Neural progenitor cell (in vitro differentiated cells): ENCODE measurements around the gene VWA8. TPM values are rescaled to one million over a fixed set of nuclear protein-coding genes. Genes with fewer than 3 reads are reported as not detected.

ENCODE experiments used
- DNase-seq: peaks from one replicate; pipeline ENCODE4 v3.0.0-alpha.2; 2016; ENCODE audit warnings: low spot score
- H2AFZ ChIP-seq: fragments of 200-600 bp; sonication (generic); replicated peaks from 2 replicates; pipeline ENCODE4 v1.6.1; 2016; ENCODE audit warnings: antibody characterized with exemption
- H3F3A ChIP-seq: fragments of 200-600 bp; sonication (generic); 2 replicates; pipeline ENCODE4 v1.6.1; 2016; ENCODE audit warnings: antibody characterized with exemption, low read depth
- H3K27ac ChIP-seq: fragments of 200-600 bp; sonication (generic); 2 replicates; pipeline ENCODE4 v1.5.1; 2016; ENCODE audit warnings: mild to moderate bottlenecking
- H3K27me3 ChIP-seq: fragments of 200-600 bp; sonication (generic); 2 replicates; pipeline ENCODE4 v1.6.1; 2016; ENCODE audit warnings: mild to moderate bottlenecking, moderate library complexity
- H3K36me3 ChIP-seq: fragments of 200-600 bp; sonication (generic); 2 replicates; pipeline ENCODE4 v1.5.1; 2016
- H3K4me1 ChIP-seq: fragments of 200-600 bp; sonication (generic); 2 replicates; pipeline ENCODE4 v1.6.1; 2016; ENCODE audit warnings: mixed run types
- H3K4me2 ChIP-seq: fragments of 200-600 bp; sonication (generic); 2 replicates; pipeline ENCODE4 v1.6.1; 2016
- H3K4me3 ChIP-seq: fragments of 200-600 bp; sonication (generic); 2 replicates; pipeline ENCODE4 v1.5.1; 2016
- H3K79me2 ChIP-seq: fragments of 200-600 bp; sonication (generic); 2 replicates; pipeline ENCODE4 v1.6.1; 2016; ENCODE audit warnings: low read depth
- H3K9ac ChIP-seq: fragments of 200-600 bp; sonication (generic); 2 replicates; pipeline ENCODE4 v1.6.1; 2016
- H3K9me3 ChIP-seq: fragments of 200-600 bp; sonication (generic); 2 replicates; pipeline ENCODE4 v1.5.1; 2016; ENCODE audit warnings: low read depth
- H4K20me1 ChIP-seq: fragments of 200-600 bp; sonication (generic); 2 replicates; pipeline ENCODE4 v1.6.1; 2016; ENCODE audit warnings: low read depth
- H3K27ac Mint-ChIP-seq: 3 replicates; pipeline ENCODE4 v1.8.0; 2021; ENCODE audit warnings: mixed read lengths
- H3K27me3 Mint-ChIP-seq: 2 replicates; pipeline ENCODE4 v1.8.0; 2022; ENCODE audit warnings: low read depth, mild to moderate bottlenecking, inconsistent platforms, moderate library complexity, mixed read lengths; ENCODE audit not compliant: insufficient read depth
- H3K36me3 Mint-ChIP-seq: 3 replicates; pipeline ENCODE4 v1.8.0; 2021; ENCODE audit warnings: mixed read lengths
- H3K4me1 Mint-ChIP-seq: 3 replicates; pipeline ENCODE4 v1.8.0; 2021; ENCODE audit warnings: mixed read lengths
- H3K4me3 Mint-ChIP-seq: 3 replicates; pipeline ENCODE4 v1.8.0; 2021; ENCODE audit warnings: mild to moderate bottlenecking, moderate library complexity, mixed read lengths
- H3K9me3 Mint-ChIP-seq: 3 replicates; pipeline ENCODE4 v1.8.0; 2020; ENCODE audit warnings: mixed read lengths
- EZH2 ChIP-seq: fragments of 200-600 bp; sonication (generic); IDR thresholded peaks from 2 replicates; pipeline ENCODE4 v1.6.1; 2017; ENCODE audit warnings: antibody characterized with exemption, mild to moderate bottlenecking, moderate library complexity
- EZH2phosphoT487 ChIP-seq: fragments of 200-600 bp; sonication (generic); IDR thresholded peaks from 2 replicates; pipeline ENCODE4 v1.6.1; 2017; ENCODE audit warnings: antibody characterized with exemption
- total RNA-seq: library from RNA; depleted of rRNA; stranded (reverse); fragments of >200 nt; gene quantifications from 2 replicates; pipeline ENCODE4 v1.2.3, GENCODE V29; 2015; ENCODE audit warnings: low replicate concordance
- TF ChIP-seq, protein P1 (sequence below): fragments of 200-600 bp; sonication (generic); IDR thresholded peaks from 2 replicates; pipeline ENCODE4 v1.5.1; 2017; ENCODE audit warnings: antibody characterized with exemption, mild to moderate bottlenecking

VWA8 gene
- total RNA-seq, 1 donor from 2014 or later = 12.6 TPM

DNA sequence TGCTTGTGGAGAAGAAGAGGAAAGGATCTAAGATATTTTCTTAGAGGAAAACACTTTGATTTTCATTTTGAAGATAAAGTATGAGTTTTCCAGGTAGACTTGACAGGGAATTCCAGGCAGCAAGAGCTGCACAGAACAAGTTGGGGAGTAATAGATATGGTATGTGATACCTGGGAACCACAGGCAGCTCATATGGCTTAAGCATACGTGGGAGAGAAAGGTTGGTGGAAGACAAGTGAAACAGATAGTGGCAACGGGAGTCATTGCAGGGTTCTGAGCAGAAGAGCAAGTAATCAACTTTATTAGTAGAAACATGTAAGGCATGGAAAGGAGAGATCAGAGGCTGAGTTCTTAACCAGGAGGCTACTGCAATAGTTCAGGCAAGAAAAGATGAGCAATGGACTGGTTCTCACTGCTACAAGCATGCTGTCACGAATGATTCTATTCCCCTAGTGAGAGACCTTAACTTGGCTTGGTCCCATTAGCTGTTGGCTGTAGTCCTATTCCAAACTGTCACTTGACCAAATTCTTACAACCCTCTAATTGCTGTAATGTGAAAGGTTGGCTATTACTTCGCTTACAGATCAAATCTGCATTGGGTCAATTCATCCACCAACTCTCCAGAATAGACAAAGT is 217.9 kb downstream of the VWA8 start:
- Mint-ChIP-seq H3K36me3 (peaks cover 2% of the 10 kb centered on the region), H3K4me3 (no peak overlapping the region), H3K4me1 (no peaks in the 10 kb centered on the region), H3K27ac (no peak overlapping the region), H3K27me3 (no peaks in the 10 kb centered on the region), H3K9me3 (no peaks in the 10 kb centered on the region)
- no peaks in the 10 kb centered on the region for H3K27me3 ChIP-seq
- no peaks in the 10 kb centered on the region for H3K9me3 ChIP-seq
- H3K4me2 ChIP-seq = no peak overlapping the region
- no peaks in the 10 kb centered on the region for H4K20me1 ChIP-seq
- no peak overlapping the region for H3K27ac ChIP-seq
- H3K4me3 ChIP-seq = no peak overlapping the region
- no peaks in the 10 kb centered on the region for H3K4me1 ChIP-seq
- no peaks in the 10 kb centered on the region for H3K36me3 ChIP-seq
- no peaks in the 10 kb centered on the region for H3K79me2 ChIP-seq
- H3F3A ChIP-seq = no peaks in the 10 kb centered on the region
- H3K9ac ChIP-seq = no peak overlapping the region
- no peak overlapping the region for H2AFZ ChIP-seq
- TF ChIP-seq, protein P1, sequence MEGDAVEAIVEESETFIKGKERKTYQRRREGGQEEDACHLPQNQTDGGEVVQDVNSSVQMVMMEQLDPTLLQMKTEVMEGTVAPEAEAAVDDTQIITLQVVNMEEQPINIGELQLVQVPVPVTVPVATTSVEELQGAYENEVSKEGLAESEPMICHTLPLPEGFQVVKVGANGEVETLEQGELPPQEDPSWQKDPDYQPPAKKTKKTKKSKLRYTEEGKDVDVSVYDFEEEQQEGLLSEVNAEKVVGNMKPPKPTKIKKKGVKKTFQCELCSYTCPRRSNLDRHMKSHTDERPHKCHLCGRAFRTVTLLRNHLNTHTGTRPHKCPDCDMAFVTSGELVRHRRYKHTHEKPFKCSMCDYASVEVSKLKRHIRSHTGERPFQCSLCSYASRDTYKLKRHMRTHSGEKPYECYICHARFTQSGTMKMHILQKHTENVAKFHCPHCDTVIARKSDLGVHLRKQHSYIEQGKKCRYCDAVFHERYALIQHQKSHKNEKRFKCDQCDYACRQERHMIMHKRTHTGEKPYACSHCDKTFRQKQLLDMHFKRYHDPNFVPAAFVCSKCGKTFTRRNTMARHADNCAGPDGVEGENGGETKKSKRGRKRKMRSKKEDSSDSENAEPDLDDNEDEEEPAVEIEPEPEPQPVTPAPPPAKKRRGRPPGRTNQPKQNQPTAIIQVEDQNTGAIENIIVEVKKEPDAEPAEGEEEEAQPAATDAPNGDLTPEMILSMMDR = no peak
- TF ChIP-seq EZH2phosphoT487 (no peak), EZH2 (no peak)
- DNase-seq = no peak

DNA sequence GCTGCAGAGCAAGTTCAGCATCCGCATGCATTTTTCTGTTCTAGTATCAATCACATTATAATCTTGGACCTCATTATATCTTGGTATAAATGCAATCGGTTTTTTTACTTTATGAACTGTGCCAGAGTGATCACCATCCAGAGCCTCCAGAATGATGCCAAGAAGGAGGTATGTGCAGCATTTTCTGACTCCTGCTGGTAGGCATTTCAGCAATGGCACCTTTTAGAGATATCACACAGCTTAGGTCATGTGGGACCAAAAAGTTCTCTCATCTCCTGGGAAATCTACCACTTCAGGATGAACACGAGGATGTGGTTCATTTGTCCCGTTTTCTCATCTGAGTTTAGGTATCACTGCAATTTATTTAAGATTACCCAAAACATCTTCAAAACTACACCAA is 220.4 kb downstream of the VWA8 start:
- Histone ChIP-seq H3K27me3 (no peaks in the 10 kb centered on the region), H3K36me3 (no peaks in the 10 kb centered on the region), H3K79me2 (no peaks in the 10 kb centered on the region), H3K4me3 (no peak overlapping the region), H3K27ac (no peak overlapping the region), H3K4me1 (no peaks in the 10 kb centered on the region), H4K20me1 (no peaks in the 10 kb centered on the region), H3K9ac (no peak overlapping the region), H3F3A (no peaks in the 10 kb centered on the region), H2AFZ (no peak overlapping the region), H3K9me3 (no peaks in the 10 kb centered on the region), H3K4me2 (no peak overlapping the region)
- no peaks in the 10 kb centered on the region for H3K4me1 Mint-ChIP-seq
- no peaks in the 10 kb centered on the region for H3K27me3 Mint-ChIP-seq
- H3K27ac Mint-ChIP-seq = no peak overlapping the region
- H3K9me3 Mint-ChIP-seq = no peaks in the 10 kb centered on the region
- TF ChIP-seq EZH2 = no peak
- TF ChIP-seq, protein P1 = no peak
- TF ChIP-seq EZH2phosphoT487 = no peak
- DNase-seq = no peak
- H3K4me3 Mint-ChIP-seq = no peak overlapping the region
- no peaks in the 10 kb centered on the region for H3K36me3 Mint-ChIP-seq

DNA sequence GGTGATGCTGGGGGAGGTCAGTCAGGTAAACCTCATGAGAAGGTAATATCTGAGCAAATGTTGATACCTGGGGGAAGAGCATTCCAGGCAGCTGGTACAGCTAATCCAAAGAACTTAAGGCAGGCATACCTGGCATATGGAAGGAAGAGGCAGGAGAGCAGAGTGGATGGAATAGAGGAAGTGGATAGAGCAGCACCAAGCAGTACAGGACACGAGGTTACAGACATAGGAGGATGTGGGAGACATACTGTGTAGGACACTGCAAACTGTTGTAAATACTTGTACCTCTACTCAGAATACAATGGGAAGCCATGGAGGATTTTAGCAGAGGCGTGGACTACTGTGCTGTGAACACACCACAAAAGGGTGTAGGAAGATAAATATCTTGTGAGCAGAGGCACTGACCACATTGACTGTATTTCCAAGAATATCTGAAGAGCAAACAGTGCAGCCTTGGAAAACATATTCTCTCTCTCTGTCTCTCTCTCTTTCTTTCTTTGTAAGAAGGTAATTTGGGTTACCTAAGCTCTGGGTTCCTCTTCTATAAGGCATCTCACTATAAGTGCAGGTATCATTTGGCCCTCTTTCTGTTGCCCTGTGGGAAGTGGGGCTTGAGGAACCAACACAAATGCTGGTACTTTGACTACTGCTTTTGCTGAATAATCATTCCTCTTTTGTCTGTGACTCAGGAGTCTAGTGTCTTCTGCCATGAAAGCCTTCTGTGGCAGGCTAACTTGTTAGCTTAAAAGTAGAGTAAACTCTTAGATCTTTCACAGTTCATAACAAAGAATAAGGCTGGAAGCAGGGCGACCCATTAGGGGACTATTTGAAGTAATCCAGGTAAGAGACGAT is 238.0 kb downstream of the VWA8 start:
- H3K79me2 ChIP-seq = no peaks in the 10 kb centered on the region

More for the DNA sequence above, 238.0 kb downstream of the VWA8 start:
- Histone ChIP-seq H3K27ac (no peak overlapping the region), H3K4me2 (no peak overlapping the region), H3K9ac (no peak overlapping the region), H3K4me3 (no peak overlapping the region), H3K9me3 (no peaks in the 10 kb centered on the region), H3K36me3 (no peaks in the 10 kb centered on the region), H3K4me1 (no peaks in the 10 kb centered on the region), H3F3A (no peaks in the 10 kb centered on the region), H4K20me1 (no peaks in the 10 kb centered on the region), H2AFZ (no peak overlapping the region), H3K27me3 (no peaks in the 10 kb centered on the region)
- Mint-ChIP-seq H3K36me3 (no peaks in the 10 kb centered on the region), H3K9me3 (no peaks in the 10 kb centered on the region), H3K4me3 (no peak overlapping the region), H3K4me1 (no peaks in the 10 kb centered on the region), H3K27me3 (no peaks in the 10 kb centered on the region), H3K27ac (no peak overlapping the region)
- TF ChIP-seq, protein P1 = no peak
- no peak for TF ChIP-seq EZH2phosphoT487
- no peak for TF ChIP-seq EZH2
- DNase-seq = no peak
